Measurements from ENCODE around the gene CEBPE.

Gene CEBPE

GRCh38 chr14:23076785-23077408, 42.2 kb downstream of the CEBPE start:
- DNase-seq (ENCODE audit: low spot score) = no peak

- DNase-seq (ENCODE audit: low spot score) = no peak
Observed at GRCh38 chr14:23074906-23075305, 44.1 kb downstream of the CEBPE start.

- DNase-seq (ENCODE audit: low spot score) = peak; percentile 49
Observed at GRCh38 chr14:23071921-23072539, 47.0 kb downstream of the CEBPE start.

DNA sequence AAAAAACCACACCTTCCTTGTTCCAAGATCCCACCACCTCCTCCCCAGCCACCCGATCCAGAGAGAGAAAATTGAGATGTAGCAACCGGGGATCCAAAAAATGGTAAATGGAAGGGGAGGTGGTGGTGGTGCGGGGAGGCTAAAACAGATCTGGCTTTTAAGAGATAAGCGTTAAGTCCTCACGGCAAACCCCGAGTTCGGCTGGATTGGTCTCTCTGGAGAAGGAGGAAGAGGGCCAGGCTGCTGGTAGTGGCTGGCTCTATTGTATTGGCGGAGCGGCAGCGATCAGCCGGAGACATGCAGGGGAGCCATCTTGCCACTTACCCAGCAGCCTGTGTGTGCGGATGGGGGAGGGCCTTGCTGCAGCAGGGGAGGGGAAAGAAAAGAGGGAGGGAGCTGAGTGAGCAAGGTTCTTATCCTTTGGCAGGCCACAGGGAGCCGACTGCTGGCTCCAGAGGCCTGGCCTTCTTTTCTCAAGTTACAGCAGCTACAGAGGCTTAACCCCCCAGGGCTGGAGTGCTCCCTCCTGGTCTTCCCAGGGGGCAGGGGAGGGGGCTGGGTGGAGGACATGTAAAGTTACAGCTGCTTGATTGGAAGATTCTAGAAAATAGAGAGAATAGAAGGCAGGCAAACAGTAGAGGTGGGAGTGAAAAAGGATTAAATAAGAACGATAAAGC, 47.7 kb downstream of the CEBPE start:
- DNase-seq (ENCODE audit: low spot score) = peak; percentile 89

GRCh38 chr14:23070262-23071129, 48.6 kb downstream of the CEBPE start:
- DNase-seq (ENCODE audit: low spot score) = no peak

GRCh38 chr14:23069413-23069806, 49.6 kb downstream of the CEBPE start:
- DNase-seq (ENCODE audit: low spot score) = no peak

GRCh38 chr14:23068789-23069412, 50.2 kb downstream of the CEBPE start:
- peak; percentile 86 for DNase-seq (ENCODE audit: low spot score)

DNA sequence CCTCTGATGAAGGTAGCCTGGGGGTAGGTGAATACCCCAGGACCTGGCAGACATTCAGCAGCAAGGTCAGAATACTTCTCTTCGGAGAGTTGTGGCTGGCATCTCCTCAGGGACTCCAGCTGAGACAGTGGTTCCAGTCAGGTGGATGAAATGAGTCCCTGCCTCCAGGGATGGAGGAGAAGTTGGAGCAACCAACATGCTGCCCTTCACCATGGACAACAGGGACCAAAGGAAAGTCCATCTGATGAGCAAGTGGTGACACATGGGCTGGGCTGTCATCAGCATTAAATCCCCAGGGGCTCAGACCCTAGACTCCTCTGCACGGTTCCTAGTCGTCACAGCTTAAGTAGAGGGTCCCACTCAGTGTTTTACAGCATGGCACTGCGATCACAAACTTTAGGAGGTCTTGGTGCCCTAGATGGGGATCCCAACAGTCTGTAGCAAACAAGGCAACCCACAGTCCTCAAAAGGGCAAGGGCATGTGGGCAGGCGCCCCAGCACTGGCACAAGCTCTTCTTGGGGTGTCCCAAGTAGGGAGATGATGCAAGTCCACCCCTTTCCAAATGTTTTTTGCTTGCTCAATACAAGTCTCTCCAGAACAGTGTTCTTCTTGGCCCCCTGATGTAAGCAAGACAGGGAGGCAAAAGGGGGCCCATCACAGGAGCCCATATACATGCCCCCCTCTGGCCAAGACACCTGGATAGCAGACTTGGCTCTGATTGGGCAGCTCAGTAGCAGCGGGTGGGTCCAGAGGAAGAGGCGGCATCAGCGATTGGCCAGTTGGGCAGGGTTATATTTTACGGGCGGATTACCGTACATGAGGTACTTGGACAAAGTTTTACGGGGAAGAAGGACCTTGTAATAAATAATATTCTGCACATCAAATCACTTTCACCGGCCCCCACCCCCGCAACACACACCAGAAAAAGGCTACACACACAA, 50.9 kb downstream of the CEBPE start:
- DNase-seq (ENCODE audit: low spot score) = peak; percentile 43

Measured in ecto neural progenitor cell (in vitro differentiated cells).